Chondrocyte (in vitro differentiated cells): ENCODE measurements around the gene HLCS. TPM values are rescaled to one million over a fixed set of nuclear protein-coding genes. Genes with fewer than 3 reads are reported as not detected.
A peak's percentile ranks its signal among the peaks of the same experiment; 100 is the strongest.

Source experiments
- DNase-seq: peaks from one replicate; pipeline ENCODE4 v3.0.0; 2021; ENCODE audit warnings: mixed read lengths, low spot score
- H3K27ac Mint-ChIP-seq: one replicate; pipeline ENCODE4 v1.8.0; 2021; ENCODE audit warnings: mild to moderate bottlenecking, moderate library complexity, mixed read lengths; ENCODE audit not compliant: unreplicated experiment
- H3K27me3 Mint-ChIP-seq: 2 replicates; pipeline ENCODE4 v1.8.0; 2021; ENCODE audit warnings: low read depth, mixed read lengths
- H3K36me3 Mint-ChIP-seq: 2 replicates; pipeline ENCODE4 v1.8.0; 2021; ENCODE audit warnings: low read depth, mixed read lengths
- H3K4me1 Mint-ChIP-seq: 2 replicates; pipeline ENCODE4 v1.8.0; 2021; ENCODE audit warnings: low read depth, mild to moderate bottlenecking, mixed read lengths
- H3K4me3 Mint-ChIP-seq: one replicate; pipeline ENCODE4 v1.8.0; 2021; ENCODE audit warnings: mild to moderate bottlenecking, moderate library complexity, mixed read lengths; ENCODE audit not compliant: unreplicated experiment
- H3K9me3 Mint-ChIP-seq: 2 replicates; pipeline ENCODE4 v1.8.0; 2021; ENCODE audit warnings: low read depth, mixed read lengths
- total RNA-seq: library from RNA; stranded (reverse); gene quantifications from 3 replicates; pipeline ENCODE4 v1.2.1, GENCODE V29; 2021
- TF ChIP-seq, protein P1 (sequence below): fragments of 200-600 bp; sonication (generic); IDR thresholded peaks from 2 replicates; pipeline ENCODE4 v1.5.0; 2021; ENCODE audit warnings: antibody characterized with exemption, mild to moderate bottlenecking, moderate library complexity

Gene HLCS
- total RNA-seq, 1 donor from 2014 or later, result 30.4 TPM

DNA sequence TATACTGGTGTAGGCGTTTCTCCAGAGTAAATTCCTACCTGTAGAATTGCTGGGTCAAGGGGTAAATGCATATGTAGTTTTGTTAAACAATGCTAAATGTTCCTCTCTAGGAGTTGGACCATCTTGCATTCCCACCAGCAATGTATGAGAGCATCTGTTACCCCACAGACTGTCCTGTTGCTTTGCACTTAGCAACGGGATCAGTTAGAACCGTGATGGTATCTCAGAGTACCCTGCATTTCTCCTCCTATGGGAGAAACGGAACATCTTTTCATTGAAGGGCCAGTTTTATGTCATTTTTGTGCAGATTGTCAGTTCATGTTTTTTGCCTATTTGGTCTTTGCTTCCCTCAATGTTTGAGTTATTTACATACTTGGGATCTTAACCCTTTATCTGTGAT, 22.1 kb upstream of the HLCS start:
- Mint-ChIP-seq H3K27me3 (no peaks in the 10 kb centered on the region), H3K4me3 (peak overlapping the region; percentile 31), H3K4me1 (peaks cover 7% of the 10 kb centered on the region), H3K27ac (no peak overlapping the region), H3K36me3 (no peaks in the 10 kb centered on the region), H3K9me3 (no peaks in the 10 kb centered on the region)
- DNase-seq, result no peak
- TF ChIP-seq, protein P1, sequence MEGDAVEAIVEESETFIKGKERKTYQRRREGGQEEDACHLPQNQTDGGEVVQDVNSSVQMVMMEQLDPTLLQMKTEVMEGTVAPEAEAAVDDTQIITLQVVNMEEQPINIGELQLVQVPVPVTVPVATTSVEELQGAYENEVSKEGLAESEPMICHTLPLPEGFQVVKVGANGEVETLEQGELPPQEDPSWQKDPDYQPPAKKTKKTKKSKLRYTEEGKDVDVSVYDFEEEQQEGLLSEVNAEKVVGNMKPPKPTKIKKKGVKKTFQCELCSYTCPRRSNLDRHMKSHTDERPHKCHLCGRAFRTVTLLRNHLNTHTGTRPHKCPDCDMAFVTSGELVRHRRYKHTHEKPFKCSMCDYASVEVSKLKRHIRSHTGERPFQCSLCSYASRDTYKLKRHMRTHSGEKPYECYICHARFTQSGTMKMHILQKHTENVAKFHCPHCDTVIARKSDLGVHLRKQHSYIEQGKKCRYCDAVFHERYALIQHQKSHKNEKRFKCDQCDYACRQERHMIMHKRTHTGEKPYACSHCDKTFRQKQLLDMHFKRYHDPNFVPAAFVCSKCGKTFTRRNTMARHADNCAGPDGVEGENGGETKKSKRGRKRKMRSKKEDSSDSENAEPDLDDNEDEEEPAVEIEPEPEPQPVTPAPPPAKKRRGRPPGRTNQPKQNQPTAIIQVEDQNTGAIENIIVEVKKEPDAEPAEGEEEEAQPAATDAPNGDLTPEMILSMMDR, result no peak

DNA sequence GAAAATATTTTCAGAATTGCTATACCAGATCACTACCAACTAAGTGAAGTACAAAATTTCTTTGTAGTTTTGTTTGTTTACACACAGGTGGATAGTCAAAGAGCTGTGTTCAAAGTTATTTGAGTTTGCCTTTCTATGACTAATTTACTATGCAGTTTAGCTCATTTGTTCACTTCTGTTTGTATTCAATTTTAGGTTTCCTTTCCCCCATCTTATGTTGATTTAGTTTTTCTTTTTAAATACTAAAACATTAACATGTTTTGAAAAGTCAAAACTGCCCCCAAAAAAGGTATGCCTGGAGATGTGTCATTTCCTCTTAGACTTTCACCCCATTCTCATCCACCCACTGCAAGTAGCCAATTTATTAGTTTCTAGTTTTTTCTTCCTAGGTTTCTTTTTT, 21.4 kb upstream of the HLCS start:
- DNase-seq, result no peak
- H3K9me3 Mint-ChIP-seq, result no peaks in the 10 kb centered on the region
- TF ChIP-seq, protein P1, result no peak
- H3K4me3 Mint-ChIP-seq, result no peak overlapping the region
- peaks cover 7% of the 10 kb centered on the region for H3K4me1 Mint-ChIP-seq
- no peaks in the 10 kb centered on the region for H3K36me3 Mint-ChIP-seq
- no peaks in the 10 kb centered on the region for H3K27me3 Mint-ChIP-seq
- H3K27ac Mint-ChIP-seq, result no peak overlapping the region

DNA sequence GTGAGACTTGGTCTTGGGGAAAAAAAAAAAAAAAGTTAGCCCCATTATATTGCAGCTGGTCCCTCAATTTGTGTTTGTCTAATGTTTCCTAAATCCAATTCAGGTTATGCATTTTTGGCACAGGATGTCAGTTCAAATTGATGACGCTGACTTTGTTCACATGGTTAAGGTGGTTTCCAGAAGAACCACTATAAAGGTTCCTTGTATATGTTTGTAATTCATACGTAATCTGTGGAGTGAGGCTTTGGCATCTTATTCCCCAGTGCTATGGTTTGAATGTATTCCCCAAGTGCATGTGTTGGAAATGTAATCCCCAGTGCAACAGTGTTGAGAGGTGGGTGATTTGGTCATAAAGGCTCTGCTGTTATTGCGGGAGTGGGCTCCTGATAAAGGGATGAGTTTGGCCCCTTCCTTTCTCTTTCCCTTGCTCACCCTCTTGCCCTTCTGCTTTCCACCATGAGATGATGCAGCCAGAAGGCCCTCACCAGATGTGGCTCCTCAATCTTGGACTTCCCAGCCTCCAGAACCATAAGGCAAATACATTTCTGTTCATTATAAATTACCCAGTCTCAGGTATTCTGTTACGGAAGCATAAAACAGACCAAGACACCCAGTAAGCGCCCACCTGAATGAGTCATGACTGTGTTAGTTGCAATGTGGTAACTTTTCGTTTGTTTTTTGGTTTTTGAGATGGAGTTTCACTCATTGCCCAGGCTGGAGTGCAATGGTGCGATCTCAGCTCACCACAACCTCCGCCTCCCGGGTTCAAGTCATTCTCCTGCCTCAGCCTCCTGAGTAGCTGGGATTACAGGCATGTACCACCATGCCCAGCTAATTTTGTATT, 19.5 kb upstream of the HLCS start:
- TF ChIP-seq, protein P1, result no peak
- no peaks in the 10 kb centered on the region for H3K9me3 Mint-ChIP-seq
- no peak for DNase-seq
- no peak overlapping the region for H3K27ac Mint-ChIP-seq
- H3K4me1 Mint-ChIP-seq, result peaks cover 8% of the 10 kb centered on the region
- no peak overlapping the region for H3K4me3 Mint-ChIP-seq
- H3K27me3 Mint-ChIP-seq, result no peaks in the 10 kb centered on the region
- H3K36me3 Mint-ChIP-seq, result no peaks in the 10 kb centered on the region

DNA sequence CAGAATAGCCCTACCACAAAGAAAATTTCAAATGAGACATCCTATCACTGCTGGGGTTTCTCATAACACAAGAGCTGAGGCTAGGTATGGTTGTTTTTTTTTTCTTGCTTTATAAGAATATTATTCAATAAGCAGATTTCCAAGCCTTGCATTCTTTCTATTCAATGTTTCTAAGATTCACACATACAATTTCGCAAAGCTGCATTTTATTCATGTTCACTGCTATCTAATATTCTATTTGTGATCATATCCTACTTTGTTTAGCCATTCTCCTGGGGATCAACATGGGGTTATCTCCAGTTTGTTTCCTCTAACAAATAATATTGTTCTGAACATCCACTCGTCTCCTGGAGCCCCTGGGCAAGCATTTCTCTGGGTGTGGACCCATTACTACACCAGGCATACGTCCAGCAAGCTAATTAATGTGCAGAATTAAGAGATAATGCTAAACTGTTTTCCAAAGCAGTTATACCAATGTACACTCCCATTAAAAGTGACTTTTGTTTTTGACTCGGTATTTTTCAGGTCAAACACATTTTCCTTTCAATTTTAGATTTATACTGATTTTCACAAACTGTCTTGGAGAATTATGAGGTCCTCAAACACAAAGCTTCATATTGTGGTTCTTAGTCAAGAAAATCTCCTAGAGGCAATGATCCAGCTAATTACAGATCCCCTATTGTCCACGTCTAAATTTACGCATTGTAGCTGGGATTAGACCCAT, 15.7 kb upstream of the HLCS start:
- TF ChIP-seq, protein P1, result no peak
- no peak for DNase-seq
- Mint-ChIP-seq H3K27me3 (no peaks in the 10 kb centered on the region), H3K4me3 (no peak overlapping the region), H3K27ac (no peak overlapping the region), H3K4me1 (peaks cover 10% of the 10 kb centered on the region), H3K9me3 (no peaks in the 10 kb centered on the region), H3K36me3 (no peaks in the 10 kb centered on the region)

DNA sequence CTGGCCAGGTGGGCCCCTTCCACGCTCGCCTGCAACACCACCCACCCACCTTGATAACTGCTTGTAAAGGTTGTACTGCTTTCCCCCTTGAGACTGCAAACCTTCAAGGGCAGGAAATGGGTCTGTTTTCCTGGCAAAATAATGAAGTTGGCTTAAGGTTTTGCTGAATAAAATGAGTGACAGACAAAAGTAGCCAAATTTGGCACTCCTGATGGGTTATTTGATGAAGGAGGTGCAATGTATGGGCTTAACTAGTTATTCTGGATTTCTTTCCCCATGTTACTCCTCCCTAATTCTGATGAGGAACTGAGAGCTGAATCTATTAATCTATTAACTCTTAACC, 14.6 kb upstream of the HLCS start:
- no peaks in the 10 kb centered on the region for H3K27me3 Mint-ChIP-seq
- H3K4me1 Mint-ChIP-seq, result peaks cover 15% of the 10 kb centered on the region
- H3K9me3 Mint-ChIP-seq, result no peaks in the 10 kb centered on the region
- peak overlapping the region; percentile 49 for H3K27ac Mint-ChIP-seq
- H3K4me3 Mint-ChIP-seq, result peak overlapping the region; percentile 67
- H3K36me3 Mint-ChIP-seq, result no peaks in the 10 kb centered on the region
- TF ChIP-seq, protein P1, result no peak
- no peak for DNase-seq
